ENCODE measurements around the gene WASHC4.
A peak's percentile ranks its signal among the peaks of the same experiment; 100 is the strongest.
"Not testable (repeated sequence)": the region's sequence is repeated elsewhere in the genome, so short reads cannot be mapped to it uniquely, and the experiment has no call there.

Gene WASHC4

GRCh38 chr12:105166736-105167135, 59.2 kb downstream of the WASHC4 start:
- no peak for DNase-seq

DNA sequence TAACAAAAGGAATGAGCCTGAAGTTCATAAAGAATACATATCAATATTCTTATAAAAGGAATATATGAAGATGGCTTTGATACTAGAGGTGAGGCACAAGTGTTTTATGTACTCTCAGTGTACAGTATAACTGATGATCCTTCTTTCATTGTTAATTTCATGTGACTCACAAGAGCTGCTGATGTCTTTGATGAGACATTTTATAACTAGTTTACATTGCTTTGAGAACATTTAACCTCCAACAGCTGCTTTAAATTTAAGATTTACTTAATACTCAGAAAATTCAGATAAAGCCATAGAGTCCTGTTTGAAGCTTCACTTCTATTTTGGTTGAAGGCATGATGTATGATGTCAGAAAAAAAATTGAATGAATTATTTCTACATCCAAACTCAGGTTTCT, 59.8 kb downstream of the WASHC4 start:
- no peak for DNase-seq

- DNase-seq = no peak
Observed at GRCh38 chr12:105168006-105168405, 60.5 kb downstream of the WASHC4 start.

DNA sequence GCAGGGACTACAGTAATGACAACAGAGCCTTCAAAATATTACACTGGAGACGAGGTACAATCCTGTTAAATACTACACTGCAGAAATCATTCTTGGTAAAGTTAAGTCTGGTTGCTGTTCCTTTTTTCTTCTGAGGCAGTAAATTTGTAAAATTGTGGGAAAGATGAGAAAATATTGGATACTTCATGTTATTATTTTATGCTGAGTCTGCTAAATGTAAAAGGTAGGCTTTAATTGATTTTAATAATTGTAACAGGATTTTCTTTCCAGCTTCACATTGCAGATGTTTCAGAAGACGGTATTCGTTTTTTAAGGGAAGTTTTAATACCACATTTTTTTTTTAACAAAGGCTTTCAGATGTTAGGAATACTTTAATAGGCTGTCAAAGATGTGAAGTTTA, 62.6 kb downstream of the WASHC4 start:
- no peak for DNase-seq

GRCh38 chr12:105171691-105172436, 64.3 kb downstream of the WASHC4 start:
- no peak for DNase-seq

GRCh38 chr12:105175397-105175990, 68.0 kb downstream of the WASHC4 start:
- DNase-seq = no peak

DNA sequence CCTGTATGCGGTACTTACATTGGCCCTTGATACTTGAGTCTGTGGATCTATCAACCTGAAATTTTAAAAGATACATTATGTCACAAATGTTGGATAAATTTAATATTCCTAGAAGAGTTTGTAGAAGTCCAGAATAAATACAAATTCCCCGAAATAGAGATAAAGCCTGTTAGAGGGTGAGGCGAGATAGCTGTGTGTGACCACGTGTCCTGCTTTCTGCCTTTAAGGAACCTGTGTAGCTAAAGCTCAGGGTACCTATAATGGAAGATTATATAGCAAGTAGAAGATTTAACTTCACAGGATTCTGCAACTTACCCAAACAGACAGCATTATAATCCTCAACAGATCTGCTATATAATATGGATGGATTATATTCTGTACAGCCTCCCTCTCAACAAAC, 69.7 kb downstream of the WASHC4 start:
- DNase-seq = no peak

DNA sequence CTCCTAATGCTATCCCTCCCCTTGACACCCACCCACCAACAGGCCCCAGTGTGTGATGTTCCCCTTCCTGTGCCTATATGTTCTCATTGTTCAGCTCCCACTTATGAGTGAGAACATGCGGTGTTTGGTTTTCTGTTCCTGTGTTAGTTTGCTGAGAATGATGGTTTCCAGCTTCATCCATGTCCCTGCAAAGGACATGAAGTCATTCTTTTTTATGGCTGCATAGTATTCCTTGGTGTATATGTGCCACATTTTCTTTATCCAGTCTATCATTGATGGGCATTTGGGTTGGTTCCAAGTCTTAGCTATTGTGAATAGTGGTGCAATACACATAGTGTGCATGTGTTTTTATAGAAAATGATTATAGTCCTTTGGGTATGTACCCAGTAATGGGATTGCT, 71.6 kb downstream of the WASHC4 start:
- not testable (repeated sequence) for DNase-seq

GRCh38 chr12:105183406-105183805, 75.9 kb downstream of the WASHC4 start:
- not testable (repeated sequence) for DNase-seq

DNA sequence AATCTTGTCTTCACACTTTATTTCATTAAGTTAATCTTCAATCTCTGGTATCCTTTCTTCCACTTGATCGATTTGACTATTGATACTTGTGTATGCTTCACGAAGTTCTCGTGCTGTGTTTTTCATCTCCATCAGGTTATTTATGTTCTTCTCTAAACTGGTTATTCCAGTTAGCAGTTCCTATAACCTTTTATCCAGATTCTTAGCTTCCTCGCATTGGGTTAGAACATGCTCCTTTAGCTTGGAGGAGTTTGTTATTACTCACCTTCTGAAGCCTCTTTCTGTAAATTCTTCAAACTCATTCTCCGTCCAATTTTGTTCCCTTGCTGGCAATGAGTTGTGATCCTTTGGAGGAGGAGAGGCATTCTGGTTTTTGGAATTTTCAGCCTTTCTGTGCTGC, 76.4 kb downstream of the WASHC4 start:
- not testable (repeated sequence) for DNase-seq

GRCh38 chr12:105189293-105189692, 81.8 kb downstream of the WASHC4 start:
- DNase-seq = no peak

DNA sequence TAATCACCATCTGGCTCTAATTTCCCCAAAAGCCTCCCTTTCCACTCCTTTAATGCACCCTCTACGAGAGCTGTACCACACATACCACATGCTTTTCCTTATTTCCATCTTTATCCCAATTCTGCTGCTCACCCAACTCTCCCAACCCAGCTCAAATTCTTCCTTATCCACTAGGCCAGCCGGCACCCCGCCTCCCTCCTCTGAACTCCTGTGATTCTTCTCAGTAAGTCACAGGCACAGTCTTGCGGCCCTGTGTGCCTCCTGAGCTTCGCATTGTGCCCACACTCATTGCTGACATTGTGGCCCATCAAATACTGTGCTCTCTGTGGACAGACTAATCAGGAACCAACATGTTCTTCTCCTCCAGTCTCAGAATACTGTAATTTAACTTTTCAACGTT, 83.0 kb downstream of the WASHC4 start:
- DNase-seq = no peak

DNA sequence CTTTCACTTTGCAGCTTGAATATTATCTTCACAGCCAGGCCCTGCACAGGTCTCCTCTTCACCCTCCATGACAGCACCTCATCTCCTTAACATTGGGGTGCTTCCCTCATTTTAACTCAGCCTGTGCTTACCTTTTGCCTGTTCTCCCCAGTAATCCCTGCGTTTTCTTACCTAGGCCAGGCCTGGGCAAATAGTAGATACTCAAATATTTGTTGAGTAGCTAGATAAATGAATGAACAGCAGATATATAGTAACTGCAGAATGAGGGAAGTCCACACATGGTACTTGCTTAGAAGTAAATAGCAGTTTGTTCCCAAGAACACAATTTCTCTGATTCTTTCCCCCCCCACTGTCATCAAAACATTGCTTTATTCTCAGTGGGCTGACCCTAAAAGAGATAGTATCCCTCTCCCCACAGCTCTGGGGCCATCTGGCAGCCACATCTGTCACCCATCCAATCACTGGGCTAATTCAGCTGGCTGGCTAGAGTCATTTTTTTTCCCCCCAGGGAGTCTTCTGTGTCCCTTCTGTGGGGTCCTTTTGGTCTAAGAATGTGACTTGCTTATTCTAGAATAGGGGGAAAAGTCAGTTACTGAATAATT, 85.2 kb downstream of the WASHC4 start:
- no peak for DNase-seq

- DNase-seq = no peak
Observed at GRCh38 chr12:105194947-105195346, 87.4 kb downstream of the WASHC4 start.

- no peak for DNase-seq
Observed at GRCh38 chr12:105196090-105196489, 88.6 kb downstream of the WASHC4 start.

DNA sequence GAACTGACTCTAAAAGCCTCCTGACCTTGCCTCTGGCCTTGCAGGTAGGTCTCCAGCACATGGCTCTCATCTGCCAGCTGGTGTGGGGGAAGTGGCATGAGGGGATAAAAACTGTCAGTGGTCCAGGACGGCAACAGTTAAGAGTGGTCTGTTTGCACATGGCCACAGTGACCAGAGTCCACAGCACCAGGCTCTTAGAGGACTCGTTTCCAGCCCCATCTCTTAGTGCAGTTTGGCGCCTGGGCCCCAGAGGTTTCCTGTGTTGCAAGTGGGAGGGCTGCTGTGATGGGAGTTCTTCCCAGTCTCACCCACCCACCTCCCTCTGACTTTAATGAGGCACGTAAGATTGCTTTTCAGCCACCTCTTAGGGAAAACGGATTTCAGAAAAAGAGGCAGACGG, 91.4 kb downstream of the WASHC4 start:
- no peak for DNase-seq

- DNase-seq = no peak
Observed at GRCh38 chr12:105200385-105200784, 92.9 kb downstream of the WASHC4 start.

GRCh38 chr12:105201299-105201698, 93.8 kb downstream of the WASHC4 start:
- DNase-seq = no peak

DNA sequence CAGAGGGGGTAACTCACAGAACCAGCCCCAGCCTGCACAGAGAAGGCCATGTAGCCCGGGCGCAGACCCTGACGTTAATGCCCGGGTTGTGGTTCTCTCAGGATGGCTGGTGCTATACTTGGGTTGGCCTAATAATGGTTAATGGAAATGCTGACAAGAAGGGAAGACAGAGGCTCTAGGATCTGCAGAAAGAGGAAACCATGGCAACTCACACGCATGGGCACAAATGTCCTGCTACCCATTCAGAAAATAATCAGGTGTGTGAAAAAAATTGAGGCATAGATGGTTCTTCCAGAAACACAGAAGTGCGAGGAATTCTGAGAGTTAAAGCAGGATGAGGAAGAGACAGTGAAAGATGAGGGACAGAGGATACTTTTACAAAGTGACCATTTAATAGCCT, 94.7 kb downstream of the WASHC4 start:
- DNase-seq = no peak

DNA sequence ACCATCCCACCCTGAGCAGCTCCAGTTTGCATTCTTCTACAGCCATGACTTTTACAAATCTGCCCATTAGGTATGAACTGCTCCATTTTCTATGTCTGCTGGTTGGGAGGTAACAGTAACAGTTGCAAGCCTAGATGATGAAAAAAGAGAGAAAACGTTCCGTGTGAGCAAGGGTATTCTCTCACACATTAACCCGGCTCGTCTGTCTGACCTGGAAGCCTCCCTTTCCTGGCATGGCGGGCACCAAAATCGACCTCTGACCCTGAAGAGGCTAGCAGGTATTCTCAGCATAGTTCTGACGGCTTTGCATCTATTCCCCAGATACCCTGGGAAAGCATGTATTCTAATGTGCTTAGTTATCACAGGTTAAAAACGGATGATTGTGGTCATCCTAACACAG, 96.6 kb downstream of the WASHC4 start:
- no peak for DNase-seq

GRCh38 chr12:105204916-105205315, 97.4 kb downstream of the WASHC4 start:
- peak; percentile 47 for DNase-seq

DNA sequence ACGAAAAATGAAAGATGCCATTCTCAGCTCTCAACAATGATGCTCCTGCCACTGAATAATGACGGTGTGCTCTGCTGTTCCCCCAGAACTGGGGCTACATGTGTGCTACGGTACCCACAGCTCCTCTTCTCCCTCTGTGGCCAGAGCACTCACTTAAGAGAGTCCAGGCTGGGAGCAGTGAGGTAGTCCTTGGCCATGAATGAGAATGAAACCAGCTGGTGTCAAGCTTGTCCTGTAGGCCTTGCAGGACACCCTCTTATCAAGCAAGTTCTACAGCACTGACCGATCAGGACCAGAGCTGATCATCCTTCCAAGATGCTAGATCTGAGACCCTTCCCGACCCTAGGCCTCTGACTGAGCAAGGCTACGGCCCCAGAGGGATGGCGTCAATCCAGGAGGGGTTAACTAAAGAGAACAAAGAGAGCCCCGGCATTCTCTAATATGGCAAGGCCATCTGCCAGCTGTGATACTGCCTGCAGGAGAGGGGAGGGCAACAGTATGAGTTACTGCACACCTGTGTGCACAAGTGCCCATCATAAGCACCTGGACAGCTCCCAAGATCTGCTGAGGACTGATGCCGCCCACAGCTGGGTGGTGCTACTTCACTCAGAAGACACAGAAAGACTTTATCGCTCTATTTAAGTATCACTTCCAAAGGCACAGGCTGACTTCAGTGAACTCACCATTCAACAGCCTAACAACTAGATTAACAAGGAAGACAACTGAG, 98.0 kb downstream of the WASHC4 start:
- DNase-seq = no peak

GRCh38 chr12:105206686-105207374, 99.3 kb downstream of the WASHC4 start:
- DNase-seq = no peak
